Measurements from ENCODE around the gene CDCP2. TPM values are rescaled to one million over a fixed set of nuclear protein-coding genes. Genes with fewer than 3 reads are reported as not detected.

CDCP2 gene
- total and polyA plus RNA-seq, 2 experiments from 2014 or later, result not detected

DNA sequence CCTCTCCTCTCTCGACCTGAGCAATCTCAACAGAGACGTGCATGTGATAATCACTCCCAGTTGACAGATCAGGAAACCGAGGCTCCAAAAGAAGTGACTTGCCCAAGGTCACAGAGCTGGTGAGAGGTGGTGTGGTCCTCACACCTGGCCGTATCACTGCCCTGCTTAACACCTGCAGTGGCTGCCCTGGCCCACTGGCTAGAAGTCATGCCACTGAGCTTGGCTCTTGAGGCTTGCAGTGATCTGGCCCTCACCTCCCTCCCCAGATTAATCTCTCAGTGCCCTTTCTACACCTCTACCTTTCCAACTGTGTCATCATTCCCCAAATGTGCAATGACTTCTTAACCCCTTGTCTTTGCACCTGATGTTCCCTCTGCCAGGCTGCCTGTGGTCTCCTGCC, 38.8 kb downstream of the CDCP2 start (continued):
- TF ChIP-seq, protein P1, sequence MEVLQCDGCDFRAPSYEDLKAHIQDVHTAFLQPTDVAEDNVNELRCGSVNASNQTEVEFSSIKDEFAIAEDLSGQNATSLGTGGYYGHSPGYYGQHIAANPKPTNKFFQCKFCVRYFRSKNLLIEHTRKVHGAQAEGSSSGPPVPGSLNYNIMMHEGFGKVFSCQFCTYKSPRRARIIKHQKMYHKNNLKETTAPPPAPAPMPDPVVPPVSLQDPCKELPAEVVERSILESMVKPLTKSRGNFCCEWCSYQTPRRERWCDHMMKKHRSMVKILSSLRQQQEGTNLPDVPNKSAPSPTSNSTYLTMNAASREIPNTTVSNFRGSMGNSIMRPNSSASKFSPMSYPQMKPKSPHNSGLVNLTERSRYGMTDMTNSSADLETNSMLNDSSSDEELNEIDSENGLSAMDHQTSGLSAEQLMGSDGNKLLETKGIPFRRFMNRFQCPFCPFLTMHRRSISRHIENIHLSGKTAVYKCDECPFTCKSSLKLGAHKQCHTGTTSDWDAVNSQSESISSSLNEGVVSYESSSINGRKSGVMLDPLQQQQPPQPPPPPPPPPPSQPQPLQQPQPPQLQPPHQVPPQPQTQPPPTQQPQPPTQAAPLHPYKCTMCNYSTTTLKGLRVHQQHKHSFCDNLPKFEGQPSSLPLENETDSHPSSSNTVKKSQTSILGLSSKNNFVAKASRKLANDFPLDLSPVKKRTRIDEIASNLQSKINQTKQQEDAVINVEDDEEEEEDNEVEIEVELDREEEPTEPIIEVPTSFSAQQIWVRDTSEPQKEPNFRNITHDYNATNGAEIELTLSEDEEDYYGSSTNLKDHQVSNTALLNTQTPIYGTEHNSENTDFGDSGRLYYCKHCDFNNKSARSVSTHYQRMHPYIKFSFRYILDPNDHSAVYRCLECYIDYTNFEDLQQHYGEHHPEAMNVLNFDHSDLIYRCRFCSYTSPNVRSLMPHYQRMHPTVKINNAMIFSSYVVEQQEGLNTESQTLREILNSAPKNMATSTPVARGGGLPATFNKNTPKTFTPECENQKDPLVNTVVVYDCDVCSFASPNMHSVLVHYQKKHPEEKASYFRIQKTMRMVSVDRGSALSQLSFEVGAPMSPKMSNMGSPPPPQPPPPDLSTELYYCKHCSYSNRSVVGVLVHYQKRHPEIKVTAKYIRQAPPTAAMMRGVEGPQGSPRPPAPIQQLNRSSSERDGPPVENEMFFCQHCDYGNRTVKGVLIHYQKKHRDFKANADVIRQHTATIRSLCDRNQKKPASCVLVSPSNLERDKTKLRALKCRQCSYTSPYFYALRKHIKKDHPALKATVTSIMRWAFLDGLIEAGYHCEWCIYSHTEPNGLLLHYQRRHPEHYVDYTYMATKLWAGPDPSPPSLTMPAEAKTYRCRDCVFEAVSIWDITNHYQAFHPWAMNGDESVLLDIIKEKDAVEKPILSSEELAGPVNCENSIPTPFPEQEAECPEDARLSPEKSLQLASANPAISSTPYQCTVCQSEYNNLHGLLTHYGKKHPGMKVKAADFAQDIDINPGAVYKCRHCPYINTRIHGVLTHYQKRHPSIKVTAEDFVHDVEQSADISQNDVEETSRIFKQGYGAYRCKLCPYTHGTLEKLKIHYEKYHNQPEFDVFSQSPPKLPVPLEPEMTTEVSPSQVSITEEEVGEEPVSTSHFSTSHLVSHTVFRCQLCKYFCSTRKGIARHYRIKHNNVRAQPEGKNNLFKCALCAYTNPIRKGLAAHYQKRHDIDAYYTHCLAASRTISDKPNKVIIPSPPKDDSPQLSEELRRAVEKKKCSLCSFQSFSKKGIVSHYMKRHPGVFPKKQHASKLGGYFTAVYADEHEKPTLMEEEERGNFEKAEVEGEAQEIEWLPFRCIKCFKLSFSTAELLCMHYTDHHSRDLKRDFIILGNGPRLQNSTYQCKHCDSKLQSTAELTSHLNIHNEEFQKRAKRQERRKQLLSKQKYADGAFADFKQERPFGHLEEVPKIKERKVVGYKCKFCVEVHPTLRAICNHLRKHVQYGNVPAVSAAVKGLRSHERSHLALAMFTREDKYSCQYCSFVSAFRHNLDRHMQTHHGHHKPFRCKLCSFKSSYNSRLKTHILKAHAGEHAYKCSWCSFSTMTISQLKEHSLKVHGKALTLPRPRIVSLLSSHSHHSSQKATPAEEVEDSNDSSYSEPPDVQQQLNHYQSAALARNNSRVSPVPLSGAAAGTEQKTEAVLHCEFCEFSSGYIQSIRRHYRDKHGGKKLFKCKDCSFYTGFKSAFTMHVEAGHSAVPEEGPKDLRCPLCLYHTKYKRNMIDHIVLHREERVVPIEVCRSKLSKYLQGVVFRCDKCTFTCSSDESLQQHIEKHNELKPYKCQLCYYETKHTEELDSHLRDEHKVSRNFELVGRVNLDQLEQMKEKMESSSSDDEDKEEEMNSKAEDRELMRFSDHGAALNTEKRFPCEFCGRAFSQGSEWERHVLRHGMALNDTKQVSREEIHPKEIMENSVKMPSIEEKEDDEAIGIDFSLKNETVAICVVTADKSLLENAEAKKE (CRISPR knock-in tag; IDR thresholded peaks at IDR 0.05), result no peak
- TF ChIP-seq, protein P2, sequence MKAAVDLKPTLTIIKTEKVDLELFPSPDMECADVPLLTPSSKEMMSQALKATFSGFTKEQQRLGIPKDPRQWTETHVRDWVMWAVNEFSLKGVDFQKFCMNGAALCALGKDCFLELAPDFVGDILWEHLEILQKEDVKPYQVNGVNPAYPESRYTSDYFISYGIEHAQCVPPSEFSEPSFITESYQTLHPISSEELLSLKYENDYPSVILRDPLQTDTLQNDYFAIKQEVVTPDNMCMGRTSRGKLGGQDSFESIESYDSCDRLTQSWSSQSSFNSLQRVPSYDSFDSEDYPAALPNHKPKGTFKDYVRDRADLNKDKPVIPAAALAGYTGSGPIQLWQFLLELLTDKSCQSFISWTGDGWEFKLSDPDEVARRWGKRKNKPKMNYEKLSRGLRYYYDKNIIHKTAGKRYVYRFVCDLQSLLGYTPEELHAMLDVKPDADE (IDR thresholded peaks at IDR 0.05), result no peak
- TF ChIP-seq CREB1 (CRISPR knock-in tag; IDR thresholded peaks at IDR 0.05; ENCODE audit: low read depth) (no peak), JUNB (IDR thresholded peaks at IDR 0.05; ENCODE audit: unreplicated experiment) (no peak)

DNA sequence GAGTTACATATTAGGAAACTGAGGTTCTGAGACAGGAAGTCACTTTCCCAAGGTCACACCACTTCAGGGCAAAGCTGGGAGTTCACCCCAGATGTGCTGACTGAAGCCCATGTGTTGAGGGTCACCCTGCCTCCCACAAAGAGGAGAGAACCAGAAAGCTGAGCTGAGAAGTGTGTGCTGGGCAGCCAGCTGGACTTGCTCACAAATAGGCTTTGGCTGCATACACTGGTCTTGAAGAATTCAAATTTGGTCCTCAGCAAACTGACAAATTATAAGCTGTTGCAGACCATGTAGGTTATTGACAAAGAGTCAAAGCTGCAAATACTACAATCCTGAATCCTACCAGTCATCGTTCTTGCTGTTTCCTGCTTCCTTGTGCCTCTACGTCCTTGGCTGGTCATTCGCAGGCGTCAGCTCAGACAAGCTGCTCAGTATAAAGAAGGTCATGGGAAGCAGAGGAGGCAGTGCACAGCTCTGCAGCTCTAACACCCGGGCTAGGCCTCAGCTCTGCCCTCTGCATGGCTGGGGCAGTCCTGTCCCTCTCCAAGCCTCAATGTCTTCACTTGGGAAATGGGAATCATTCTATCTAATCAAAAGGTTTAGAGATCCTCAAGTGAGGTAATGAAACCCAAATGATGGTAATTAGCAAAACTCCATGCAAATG, 40.0 kb downstream of the CDCP2 start:
- Histone ChIP-seq H3F3A (replicated peaks; ENCODE audit: low read depth) (no peaks in the 10 kb centered on the region), H3K27me3 (ENCODE audit: insufficient read depth) (no peaks in the 10 kb centered on the region), H3K79me2 (replicated peaks; ENCODE audit: insufficient read depth) (no peaks in the 10 kb centered on the region), H3K27ac (ENCODE audit: low read depth) (no peak overlapping the region), H3K9me2 (ENCODE audit: insufficient read depth) (no peaks in the 10 kb centered on the region), H3K4me3 (no peak overlapping the region), H4K20me1 (replicated peaks; ENCODE audit: insufficient read depth) (no peaks in the 10 kb centered on the region), H2AFZ (no peak overlapping the region), H3K36me3 (ENCODE audit: insufficient read depth) (no peaks in the 10 kb centered on the region), H3K4me1 (ENCODE audit: insufficient read depth) (no peaks in the 10 kb centered on the region), H3K4me2 (no peak overlapping the region)
- no peaks in the 10 kb centered on the region for H3K36me3 Mint-ChIP-seq (ENCODE audit: low read depth)
- DNase-seq (ENCODE audit: low spot score), result no peak
- no peaks in the 10 kb centered on the region for H3K27me3 Mint-ChIP-seq (ENCODE audit: insufficient read depth, low read depth, poor library complexity)
- H3K27ac Mint-ChIP-seq, result no peak overlapping the region
- ATAC-seq, result no peak
- no peaks in the 10 kb centered on the region for H3K4me1 Mint-ChIP-seq
- no peak overlapping the region for H3K4me3 Mint-ChIP-seq
- H3K9me3 Mint-ChIP-seq, result no peaks in the 10 kb centered on the region; the same call in 2 of the 3 replicates
- no peak for TF ChIP-seq NANOG (IDR thresholded peaks at IDR 0.05; ENCODE audit: borderline replicate concordance)
- no peak for TF ChIP-seq STAT1 (IDR thresholded peaks at IDR 0.05; ENCODE audit: unreplicated experiment)
- TF ChIP-seq POLR2AphosphoS5 (IDR thresholded peaks at IDR 0.05; ENCODE audit: low read depth), result no peak
- no peak for TF ChIP-seq EZH2 (IDR thresholded peaks at IDR 0.05; ENCODE audit: low read depth, unreplicated experiment)
- TF ChIP-seq, protein P3, sequence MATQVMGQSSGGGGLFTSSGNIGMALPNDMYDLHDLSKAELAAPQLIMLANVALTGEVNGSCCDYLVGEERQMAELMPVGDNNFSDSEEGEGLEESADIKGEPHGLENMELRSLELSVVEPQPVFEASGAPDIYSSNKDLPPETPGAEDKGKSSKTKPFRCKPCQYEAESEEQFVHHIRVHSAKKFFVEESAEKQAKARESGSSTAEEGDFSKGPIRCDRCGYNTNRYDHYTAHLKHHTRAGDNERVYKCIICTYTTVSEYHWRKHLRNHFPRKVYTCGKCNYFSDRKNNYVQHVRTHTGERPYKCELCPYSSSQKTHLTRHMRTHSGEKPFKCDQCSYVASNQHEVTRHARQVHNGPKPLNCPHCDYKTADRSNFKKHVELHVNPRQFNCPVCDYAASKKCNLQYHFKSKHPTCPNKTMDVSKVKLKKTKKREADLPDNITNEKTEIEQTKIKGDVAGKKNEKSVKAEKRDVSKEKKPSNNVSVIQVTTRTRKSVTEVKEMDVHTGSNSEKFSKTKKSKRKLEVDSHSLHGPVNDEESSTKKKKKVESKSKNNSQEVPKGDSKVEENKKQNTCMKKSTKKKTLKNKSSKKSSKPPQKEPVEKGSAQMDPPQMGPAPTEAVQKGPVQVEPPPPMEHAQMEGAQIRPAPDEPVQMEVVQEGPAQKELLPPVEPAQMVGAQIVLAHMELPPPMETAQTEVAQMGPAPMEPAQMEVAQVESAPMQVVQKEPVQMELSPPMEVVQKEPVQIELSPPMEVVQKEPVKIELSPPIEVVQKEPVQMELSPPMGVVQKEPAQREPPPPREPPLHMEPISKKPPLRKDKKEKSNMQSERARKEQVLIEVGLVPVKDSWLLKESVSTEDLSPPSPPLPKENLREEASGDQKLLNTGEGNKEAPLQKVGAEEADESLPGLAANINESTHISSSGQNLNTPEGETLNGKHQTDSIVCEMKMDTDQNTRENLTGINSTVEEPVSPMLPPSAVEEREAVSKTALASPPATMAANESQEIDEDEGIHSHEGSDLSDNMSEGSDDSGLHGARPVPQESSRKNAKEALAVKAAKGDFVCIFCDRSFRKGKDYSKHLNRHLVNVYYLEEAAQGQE (IDR thresholded peaks at IDR 0.05; ENCODE audit: unreplicated experiment), result no peak
- no peak for TF ChIP-seq ZNF331 (CRISPR knock-in tag; IDR thresholded peaks at IDR 0.05; ENCODE audit: low read depth)
- TF ChIP-seq ZNF114 (CRISPR knock-in tag; IDR thresholded peaks at IDR 0.05), result no peak
- TF ChIP-seq EZH2phosphoT487 (IDR thresholded peaks at IDR 0.05; ENCODE audit: unreplicated experiment), result no peak
- no peak for TF ChIP-seq CREB1 (CRISPR knock-in tag; IDR thresholded peaks at IDR 0.05; ENCODE audit: low read depth)
- TF ChIP-seq, protein P4, sequence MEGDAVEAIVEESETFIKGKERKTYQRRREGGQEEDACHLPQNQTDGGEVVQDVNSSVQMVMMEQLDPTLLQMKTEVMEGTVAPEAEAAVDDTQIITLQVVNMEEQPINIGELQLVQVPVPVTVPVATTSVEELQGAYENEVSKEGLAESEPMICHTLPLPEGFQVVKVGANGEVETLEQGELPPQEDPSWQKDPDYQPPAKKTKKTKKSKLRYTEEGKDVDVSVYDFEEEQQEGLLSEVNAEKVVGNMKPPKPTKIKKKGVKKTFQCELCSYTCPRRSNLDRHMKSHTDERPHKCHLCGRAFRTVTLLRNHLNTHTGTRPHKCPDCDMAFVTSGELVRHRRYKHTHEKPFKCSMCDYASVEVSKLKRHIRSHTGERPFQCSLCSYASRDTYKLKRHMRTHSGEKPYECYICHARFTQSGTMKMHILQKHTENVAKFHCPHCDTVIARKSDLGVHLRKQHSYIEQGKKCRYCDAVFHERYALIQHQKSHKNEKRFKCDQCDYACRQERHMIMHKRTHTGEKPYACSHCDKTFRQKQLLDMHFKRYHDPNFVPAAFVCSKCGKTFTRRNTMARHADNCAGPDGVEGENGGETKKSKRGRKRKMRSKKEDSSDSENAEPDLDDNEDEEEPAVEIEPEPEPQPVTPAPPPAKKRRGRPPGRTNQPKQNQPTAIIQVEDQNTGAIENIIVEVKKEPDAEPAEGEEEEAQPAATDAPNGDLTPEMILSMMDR (conservative IDR thresholded peaks at IDR 0.05; ENCODE audit: low read depth in 2 of 2), result no peak

Data from GM23338 (cell line).